ENCODE measurements around the gene TACC2.

DNA sequence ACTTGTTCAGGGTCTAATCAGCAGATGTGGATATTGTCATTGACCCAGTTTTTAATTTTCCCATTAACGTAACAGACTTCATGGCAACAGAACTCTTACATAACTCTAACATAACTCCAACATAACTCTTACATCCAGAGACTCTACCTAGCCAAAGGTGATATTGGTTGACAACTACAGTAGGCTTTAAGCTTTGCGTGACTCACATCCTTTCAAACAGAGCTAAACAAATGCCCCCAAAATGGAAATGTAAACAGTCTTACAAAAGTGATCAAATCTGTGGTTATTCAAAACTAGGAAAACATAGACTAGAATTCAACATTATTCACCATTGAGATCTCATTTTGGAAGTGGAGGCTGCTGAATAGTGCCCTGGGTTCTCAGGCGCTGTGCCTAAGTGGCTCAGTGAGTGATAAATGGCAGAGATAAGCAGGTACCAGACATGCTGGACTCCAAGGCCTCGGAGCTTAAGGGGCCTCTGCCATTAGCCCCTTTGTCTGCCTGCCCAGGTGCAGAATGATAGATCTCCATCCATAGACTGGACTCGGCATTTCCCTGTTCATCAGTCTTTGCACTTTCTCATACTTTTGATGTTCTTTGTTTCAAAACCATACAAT lies 247.8 kb downstream of the TACC2 start:
- TF ChIP-seq, protein P1, sequence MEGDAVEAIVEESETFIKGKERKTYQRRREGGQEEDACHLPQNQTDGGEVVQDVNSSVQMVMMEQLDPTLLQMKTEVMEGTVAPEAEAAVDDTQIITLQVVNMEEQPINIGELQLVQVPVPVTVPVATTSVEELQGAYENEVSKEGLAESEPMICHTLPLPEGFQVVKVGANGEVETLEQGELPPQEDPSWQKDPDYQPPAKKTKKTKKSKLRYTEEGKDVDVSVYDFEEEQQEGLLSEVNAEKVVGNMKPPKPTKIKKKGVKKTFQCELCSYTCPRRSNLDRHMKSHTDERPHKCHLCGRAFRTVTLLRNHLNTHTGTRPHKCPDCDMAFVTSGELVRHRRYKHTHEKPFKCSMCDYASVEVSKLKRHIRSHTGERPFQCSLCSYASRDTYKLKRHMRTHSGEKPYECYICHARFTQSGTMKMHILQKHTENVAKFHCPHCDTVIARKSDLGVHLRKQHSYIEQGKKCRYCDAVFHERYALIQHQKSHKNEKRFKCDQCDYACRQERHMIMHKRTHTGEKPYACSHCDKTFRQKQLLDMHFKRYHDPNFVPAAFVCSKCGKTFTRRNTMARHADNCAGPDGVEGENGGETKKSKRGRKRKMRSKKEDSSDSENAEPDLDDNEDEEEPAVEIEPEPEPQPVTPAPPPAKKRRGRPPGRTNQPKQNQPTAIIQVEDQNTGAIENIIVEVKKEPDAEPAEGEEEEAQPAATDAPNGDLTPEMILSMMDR (IDR thresholded peaks at IDR 0.05; ENCODE audit: insufficient read depth, low read length, poor library complexity, severe bottlenecking), result no peak
- TF ChIP-seq EZH2phosphoT487 (conservative IDR thresholded peaks at IDR 0.05; ENCODE audit: low read length), result no peak
